Panc1 (cell line): ENCODE data around the gene TRAF6.

Source experiments
- POLR2AphosphoS5 ChIP-seq: IDR thresholded peaks from 2 replicates; pipeline ENCODE4 v1.6.1; 2012; ENCODE audit warnings: mild to moderate bottlenecking, low read depth, low read length, moderate library complexity
- SIN3A ChIP-seq: IDR thresholded peaks from 2 replicates; pipeline ENCODE4 v1.6.1; 2012; ENCODE audit warnings: low read depth, mild to moderate bottlenecking, low read length, moderate library complexity, borderline replicate concordance; ENCODE audit not compliant: insufficient read depth
- TF ChIP-seq, protein P1 (sequence below): fragments of 450-650 bp; IDR thresholded peaks from 2 replicates; pipeline ENCODE4 v1.5.1; 2017; ENCODE audit warnings: mild to moderate bottlenecking

DNA sequence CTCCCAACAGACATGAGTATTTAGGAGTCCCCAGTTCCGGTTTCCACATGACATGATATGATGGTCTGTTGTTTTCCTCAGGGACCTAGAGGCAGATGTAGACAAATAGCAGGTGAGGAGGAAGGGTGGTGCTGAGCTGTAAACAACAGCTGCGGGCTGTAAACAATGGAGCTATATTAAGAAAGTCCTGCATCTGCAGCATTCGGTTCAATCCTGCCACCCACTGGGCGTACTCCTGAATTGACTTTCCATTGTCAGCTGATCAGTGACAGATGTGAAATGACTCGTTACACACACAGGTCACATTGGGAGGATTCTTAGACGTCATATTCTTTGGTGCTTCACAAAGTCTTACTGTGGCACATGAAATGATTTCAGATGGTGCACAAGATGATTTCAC is 30.9 kb upstream of the TRAF6 start:
- TF ChIP-seq, protein P1, sequence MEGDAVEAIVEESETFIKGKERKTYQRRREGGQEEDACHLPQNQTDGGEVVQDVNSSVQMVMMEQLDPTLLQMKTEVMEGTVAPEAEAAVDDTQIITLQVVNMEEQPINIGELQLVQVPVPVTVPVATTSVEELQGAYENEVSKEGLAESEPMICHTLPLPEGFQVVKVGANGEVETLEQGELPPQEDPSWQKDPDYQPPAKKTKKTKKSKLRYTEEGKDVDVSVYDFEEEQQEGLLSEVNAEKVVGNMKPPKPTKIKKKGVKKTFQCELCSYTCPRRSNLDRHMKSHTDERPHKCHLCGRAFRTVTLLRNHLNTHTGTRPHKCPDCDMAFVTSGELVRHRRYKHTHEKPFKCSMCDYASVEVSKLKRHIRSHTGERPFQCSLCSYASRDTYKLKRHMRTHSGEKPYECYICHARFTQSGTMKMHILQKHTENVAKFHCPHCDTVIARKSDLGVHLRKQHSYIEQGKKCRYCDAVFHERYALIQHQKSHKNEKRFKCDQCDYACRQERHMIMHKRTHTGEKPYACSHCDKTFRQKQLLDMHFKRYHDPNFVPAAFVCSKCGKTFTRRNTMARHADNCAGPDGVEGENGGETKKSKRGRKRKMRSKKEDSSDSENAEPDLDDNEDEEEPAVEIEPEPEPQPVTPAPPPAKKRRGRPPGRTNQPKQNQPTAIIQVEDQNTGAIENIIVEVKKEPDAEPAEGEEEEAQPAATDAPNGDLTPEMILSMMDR, result peak; percentile 71
- TF ChIP-seq POLR2AphosphoS5 (no peak), SIN3A (no peak)
